Left ventricle myocardium inferior (tissue), 1 donor: ENCODE measurements around the gene DUSP1. TPM values are rescaled to one million over a fixed set of nuclear protein-coding genes. Genes with fewer than 3 reads are reported as not detected.

Source experiments
- DNase-seq: peaks from one replicate; pipeline ENCODE4 v3.0.0-alpha.2; 2020
- H3K27ac ChIP-seq: fragments of 200-600 bp; replicated peaks from 2 replicates; pipeline ENCODE4 v1.8.0; 2021
- H3K27me3 ChIP-seq: fragments of 200-600 bp; 2 replicates; pipeline ENCODE4 v1.8.0; 2021; ENCODE audit warnings: low read depth
- H3K36me3 ChIP-seq: fragments of 200-600 bp; 2 replicates; pipeline ENCODE4 v1.8.0; 2021
- H3K4me1 ChIP-seq: fragments of 200-600 bp; 2 replicates; pipeline ENCODE4 v1.8.0; 2021
- H3K4me3 ChIP-seq: fragments of 200-600 bp; 2 replicates; pipeline ENCODE4 v1.8.0; 2021; ENCODE audit warnings: mild to moderate bottlenecking, moderate library complexity
- H3K9me3 ChIP-seq: fragments of 200-600 bp; replicated peaks from 2 replicates; pipeline ENCODE4 v1.8.0; 2021
- intact Hi-C: fragments of 100-400 bp; cut with micrococcal nuclease; formaldehyde crosslinking; loops from one replicate; pipeline ENCODE4 v1.11.0; 2022
- total RNA-seq: library from RNA; stranded (reverse); fragmentation: NEBNext Ultra II Directional; extraction: Animal tissue kit (Norgen Biotek cat#: 25700); gene quantifications from one replicate; pipeline ENCODE4 v1.2.1, GENCODE V29; 2021
- TF ChIP-seq, protein P1 (sequence below): fragments of 200-600 bp; IDR thresholded peaks from 2 replicates; pipeline ENCODE4 v1.8.0; 2021; ENCODE audit warnings: antibody characterized with exemption, mild to moderate bottlenecking, borderline replicate concordance
- donor health status: DM: no; HTN: yes; CAD: no; lungs with severe emphysema.

DUSP1 gene
- total RNA-seq, 1 donor from 2014 or later = 85.0 TPM

DNA sequence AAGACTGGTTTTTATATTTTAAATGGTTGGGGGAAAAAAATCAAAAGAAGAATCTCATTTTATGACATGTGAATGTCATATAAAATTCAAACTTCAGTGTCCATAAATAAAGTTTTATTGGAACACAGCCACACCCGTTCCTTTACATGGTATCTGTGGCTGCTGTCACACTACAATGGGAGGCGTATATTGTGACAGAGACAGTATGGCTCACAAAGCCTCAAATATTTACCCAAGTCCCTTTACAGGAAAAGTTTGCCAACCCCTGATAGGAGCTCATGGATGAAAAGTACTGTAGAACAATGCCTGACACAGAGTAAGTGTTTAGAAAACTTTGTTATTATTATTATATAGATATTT is 5.2 kb upstream of the DUSP1 start:
- peaks cover 32% of the 10 kb centered on the region for H3K4me1 ChIP-seq
- H3K4me3 ChIP-seq = no peak overlapping the region
- intact Hi-C loops = loop anchor here (10.0 kb wide), 1 partner anchor 159 kb away; no protein-coding TSS in a partner anchor
- peak overlapping the region; percentile 68 for H3K27ac ChIP-seq
- TF ChIP-seq, protein P1, sequence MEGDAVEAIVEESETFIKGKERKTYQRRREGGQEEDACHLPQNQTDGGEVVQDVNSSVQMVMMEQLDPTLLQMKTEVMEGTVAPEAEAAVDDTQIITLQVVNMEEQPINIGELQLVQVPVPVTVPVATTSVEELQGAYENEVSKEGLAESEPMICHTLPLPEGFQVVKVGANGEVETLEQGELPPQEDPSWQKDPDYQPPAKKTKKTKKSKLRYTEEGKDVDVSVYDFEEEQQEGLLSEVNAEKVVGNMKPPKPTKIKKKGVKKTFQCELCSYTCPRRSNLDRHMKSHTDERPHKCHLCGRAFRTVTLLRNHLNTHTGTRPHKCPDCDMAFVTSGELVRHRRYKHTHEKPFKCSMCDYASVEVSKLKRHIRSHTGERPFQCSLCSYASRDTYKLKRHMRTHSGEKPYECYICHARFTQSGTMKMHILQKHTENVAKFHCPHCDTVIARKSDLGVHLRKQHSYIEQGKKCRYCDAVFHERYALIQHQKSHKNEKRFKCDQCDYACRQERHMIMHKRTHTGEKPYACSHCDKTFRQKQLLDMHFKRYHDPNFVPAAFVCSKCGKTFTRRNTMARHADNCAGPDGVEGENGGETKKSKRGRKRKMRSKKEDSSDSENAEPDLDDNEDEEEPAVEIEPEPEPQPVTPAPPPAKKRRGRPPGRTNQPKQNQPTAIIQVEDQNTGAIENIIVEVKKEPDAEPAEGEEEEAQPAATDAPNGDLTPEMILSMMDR = no peak
- H3K36me3 ChIP-seq = no peaks in the 10 kb centered on the region
- H3K9me3 ChIP-seq = no peaks in the 10 kb centered on the region
- no peaks in the 10 kb centered on the region for H3K27me3 ChIP-seq
- DNase-seq = no peak

DNA sequence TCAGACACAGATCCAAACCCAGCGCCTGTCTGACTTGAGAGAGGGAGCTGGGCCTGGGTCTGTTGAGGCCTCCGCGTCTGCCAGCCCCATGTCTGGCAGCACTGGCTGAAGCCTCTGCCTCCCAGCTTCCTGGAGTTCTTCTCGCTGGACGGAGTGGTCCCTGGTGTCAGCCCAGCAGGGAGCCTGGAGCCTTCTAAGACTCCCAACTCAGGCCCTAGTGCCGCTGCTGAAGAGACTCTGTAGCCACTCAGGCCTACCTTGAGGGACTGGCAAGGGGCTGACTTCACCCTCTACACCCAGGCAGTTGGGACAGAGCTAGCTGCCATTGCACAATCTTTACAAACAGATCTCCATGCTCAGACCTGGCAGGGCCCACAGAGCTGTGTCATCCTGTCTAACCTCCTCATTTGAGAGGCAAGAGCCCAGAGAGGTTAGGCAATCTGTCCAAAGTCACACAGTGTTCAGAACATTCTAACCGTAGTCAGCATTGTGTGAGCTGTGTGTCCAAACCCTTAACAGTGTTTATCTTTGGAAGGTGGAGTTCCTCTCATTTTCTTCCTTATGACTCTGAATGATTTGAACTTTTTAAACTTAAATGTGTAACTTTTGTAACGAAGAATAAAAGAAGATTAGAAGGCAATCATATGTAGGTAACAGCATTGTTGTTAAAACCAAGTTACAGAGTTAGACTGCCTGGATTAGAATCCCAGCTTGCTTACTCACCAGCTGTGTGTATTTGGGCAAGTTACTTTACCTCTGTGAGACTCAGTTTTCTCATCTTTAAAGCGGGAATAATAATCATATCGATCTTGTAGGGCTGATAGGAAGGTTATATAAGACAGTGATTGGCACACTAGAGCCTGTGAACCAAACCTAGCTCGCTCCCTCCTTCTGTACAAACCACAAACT is 4.6 kb upstream of the DUSP1 start:
- TF ChIP-seq, protein P1 = no peak
- H3K4me3 ChIP-seq = no peak overlapping the region
- H3K36me3 ChIP-seq = no peaks in the 10 kb centered on the region
- intact Hi-C loops = loop anchor here (10.0 kb wide), 1 partner anchor 159 kb away; no protein-coding TSS in a partner anchor
- H3K4me1 ChIP-seq = peaks cover 35% of the 10 kb centered on the region
- peak; percentile 60 for DNase-seq
- H3K27ac ChIP-seq = peak overlapping the region; percentile 52
- H3K27me3 ChIP-seq = no peaks in the 10 kb centered on the region
- H3K9me3 ChIP-seq = no peaks in the 10 kb centered on the region

DNA sequence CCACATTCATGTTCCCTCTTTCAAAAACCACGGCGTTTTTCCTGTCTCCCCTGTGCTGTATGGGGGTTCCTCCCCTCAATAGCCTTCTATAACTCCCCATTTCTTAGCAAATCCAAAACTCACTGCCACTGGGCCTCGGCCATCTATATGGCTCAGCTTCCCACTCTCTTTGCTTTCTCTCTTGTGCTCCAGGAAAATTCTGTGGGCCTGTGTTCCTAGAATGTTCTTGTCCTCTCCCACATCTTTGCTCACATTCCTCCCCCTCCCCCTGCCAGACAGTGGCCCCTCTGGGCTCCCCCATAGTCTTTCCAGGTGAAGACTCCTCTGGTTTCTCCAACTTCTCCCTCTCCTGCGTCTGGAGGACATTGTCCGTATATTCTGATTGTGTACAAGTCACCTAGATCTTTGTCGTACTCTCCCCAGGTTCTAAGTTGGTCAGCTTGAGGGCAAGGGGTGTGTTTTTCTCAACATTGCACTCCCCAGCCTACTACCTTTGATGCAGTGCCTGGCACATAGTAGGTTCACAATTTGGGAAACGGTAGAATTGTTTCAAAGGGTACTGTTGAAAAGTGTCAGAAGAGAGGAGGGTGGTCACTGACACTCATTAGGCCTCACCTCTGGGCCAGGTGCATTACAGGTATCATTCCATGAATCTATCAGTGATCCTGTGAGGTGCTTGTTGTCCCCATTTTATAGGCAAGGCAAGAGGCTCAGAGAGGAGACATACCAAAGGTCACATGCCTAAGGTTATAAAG is 3.7 kb upstream of the DUSP1 start:
- peaks cover 44% of the 10 kb centered on the region for H3K4me1 ChIP-seq
- TF ChIP-seq, protein P1 = no peak
- no peaks in the 10 kb centered on the region for H3K27me3 ChIP-seq
- no peak for DNase-seq
- H3K27ac ChIP-seq = peak overlapping the region; percentile 98
- H3K4me3 ChIP-seq = no peak overlapping the region
- intact Hi-C loops = loop anchor here (10.0 kb wide), 1 partner anchor 160 kb away; no protein-coding TSS in a partner anchor
- H3K36me3 ChIP-seq = peaks cover 4% of the 10 kb centered on the region
- no peaks in the 10 kb centered on the region for H3K9me3 ChIP-seq

DNA sequence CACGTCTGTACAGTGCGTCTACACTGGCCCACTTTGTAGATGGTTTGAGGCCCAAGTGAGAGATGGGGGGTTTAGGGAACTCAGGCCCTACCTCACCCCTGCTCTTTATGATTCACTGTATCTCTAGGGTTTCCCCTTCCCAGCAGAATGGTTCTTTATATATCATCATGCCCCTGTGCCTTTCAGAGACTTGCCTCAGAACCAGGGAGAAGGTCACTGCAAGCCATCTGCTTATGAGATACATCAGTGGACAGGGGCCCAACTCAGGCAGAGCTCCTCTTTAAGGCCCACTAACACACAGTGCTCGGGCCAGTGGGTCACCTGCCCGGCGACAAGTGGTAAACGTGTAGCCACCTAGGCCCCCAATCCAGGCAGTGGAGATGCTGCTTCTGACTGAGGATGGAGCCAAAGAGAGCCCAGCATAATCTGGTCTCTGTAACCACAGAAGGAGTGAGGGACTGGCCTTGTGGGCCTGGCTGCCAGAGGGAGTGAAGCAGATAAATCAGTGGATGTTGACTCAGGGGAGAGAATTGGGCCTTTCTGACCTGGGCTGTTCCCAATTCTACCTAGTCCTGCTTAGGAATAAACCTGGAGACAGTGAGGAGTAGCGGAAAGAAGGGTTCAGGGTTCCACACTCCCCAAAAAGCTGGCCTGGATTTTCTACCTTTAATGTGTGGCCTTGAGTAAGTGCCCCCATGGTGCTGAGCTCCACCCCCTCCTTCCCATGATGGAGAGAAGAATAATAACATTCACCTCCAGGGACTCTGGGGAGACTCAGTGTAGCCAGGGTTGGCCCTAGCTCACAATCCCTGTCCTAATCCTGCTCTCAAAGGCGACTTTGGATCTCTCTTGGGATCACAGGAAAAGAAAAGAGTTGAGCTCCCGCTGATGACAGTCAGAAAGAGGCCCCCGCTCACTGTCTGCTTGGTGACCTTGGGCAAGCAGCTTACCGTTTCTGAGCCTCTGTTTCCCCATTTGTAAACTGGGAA is 2.8 kb upstream of the DUSP1 start:
- Histone ChIP-seq H3K4me3 (no peak overlapping the region), H3K36me3 (peaks cover 13% of the 10 kb centered on the region), H3K27me3 (no peaks in the 10 kb centered on the region), H3K4me1 (peaks cover 53% of the 10 kb centered on the region), H3K9me3 (no peaks in the 10 kb centered on the region), H3K27ac (peak overlapping the region; percentile 98)
- intact Hi-C loops = loop anchor here (10.0 kb wide), 1 partner anchor 161 kb away; no protein-coding TSS in a partner anchor
- TF ChIP-seq, protein P1 = no peak
- DNase-seq = no peak
